D721Med (cell line): ENCODE measurements around the gene SYNE1.

Experiments used
- DNase-seq: peaks from one replicate; pipeline ENCODE4 v3.0.0; 2011; ENCODE audit warnings: low spot score; ENCODE audit not compliant: insufficient read length
- FAIRE-seq: peaks from 2 replicates; lab custom pipeline; 2011; peaks lifted over from hg19 to GRCh38; lab: Jason Lieb, UNC
- TF ChIP-seq, protein P1 (sequence below): IDR thresholded peaks from 2 replicates; pipeline ENCODE4 v1.5.1; 2012; ENCODE audit warnings: mild to moderate bottlenecking, control low read depth; ENCODE audit not compliant: insufficient read depth; ENCODE audit errors: missing control alignments

The SYNE1 gene

DNA sequence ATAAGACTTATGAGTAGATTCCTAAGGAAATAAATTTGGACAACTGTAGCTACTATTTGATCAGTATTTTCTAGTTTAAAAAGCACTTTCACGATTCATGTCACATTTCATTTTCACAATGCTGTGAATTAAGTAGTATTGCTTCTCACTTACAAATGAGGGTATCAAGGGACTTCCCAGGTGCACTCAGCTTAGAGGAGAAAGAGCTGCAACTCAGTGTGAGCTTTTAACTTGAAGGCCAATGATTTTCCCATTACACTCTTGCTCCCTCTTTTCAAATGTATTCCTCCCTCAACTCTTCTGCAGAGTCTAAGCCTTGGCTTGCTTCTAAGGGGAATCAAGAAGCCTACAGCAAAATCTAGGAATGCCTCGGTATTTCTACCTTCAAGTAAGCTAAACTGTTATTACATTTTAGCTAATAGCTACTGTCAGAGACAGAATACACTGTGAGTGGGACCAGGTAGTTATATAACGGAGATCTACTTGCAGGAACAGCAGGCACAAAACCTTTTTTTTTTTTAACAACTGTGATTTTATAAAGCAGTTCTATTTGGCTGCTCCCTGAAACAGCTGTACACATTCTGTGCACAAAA lies 339.0 kb downstream of the SYNE1 start:
- DNase-seq (no peak), FAIRE-seq (no peak)
- TF ChIP-seq, protein P1, sequence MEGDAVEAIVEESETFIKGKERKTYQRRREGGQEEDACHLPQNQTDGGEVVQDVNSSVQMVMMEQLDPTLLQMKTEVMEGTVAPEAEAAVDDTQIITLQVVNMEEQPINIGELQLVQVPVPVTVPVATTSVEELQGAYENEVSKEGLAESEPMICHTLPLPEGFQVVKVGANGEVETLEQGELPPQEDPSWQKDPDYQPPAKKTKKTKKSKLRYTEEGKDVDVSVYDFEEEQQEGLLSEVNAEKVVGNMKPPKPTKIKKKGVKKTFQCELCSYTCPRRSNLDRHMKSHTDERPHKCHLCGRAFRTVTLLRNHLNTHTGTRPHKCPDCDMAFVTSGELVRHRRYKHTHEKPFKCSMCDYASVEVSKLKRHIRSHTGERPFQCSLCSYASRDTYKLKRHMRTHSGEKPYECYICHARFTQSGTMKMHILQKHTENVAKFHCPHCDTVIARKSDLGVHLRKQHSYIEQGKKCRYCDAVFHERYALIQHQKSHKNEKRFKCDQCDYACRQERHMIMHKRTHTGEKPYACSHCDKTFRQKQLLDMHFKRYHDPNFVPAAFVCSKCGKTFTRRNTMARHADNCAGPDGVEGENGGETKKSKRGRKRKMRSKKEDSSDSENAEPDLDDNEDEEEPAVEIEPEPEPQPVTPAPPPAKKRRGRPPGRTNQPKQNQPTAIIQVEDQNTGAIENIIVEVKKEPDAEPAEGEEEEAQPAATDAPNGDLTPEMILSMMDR, result no peak

DNA sequence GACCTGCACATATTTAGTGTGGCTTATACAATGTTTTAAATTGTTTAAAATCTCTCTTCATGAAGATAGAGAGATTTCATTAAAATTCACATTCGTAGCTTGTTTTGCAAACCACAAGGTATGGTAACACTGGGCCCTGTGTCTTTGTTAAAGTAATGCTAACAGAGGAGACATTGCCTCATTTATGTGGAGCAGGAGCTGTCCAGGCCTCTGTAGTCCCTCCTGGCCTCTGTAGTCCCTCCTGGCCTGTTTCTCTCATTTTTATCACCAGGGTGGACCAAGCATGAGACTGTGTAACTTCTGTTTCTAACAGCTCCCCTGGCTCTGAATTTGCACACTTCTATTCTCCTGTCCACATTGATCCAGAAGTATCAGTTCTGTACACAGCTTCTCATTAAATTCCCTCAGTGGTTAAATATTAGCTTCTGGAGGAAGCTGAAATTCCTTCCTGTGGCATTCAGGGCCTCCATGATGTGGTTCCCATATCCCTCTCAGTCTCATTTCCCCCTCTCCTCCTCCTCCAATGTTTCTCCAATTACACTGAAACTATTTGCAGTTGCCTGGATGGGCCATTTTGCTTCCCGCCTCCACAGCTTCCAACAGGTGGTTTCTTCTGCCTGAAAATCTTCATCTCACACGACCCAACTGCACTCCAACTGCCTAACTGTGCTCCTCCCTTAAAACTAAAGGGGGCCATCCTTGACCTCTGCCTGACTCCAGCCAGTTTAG lies 340.4 kb downstream of the SYNE1 start:
- TF ChIP-seq, protein P1, result no peak
- FAIRE-seq, result no peak
- no peak for DNase-seq

DNA sequence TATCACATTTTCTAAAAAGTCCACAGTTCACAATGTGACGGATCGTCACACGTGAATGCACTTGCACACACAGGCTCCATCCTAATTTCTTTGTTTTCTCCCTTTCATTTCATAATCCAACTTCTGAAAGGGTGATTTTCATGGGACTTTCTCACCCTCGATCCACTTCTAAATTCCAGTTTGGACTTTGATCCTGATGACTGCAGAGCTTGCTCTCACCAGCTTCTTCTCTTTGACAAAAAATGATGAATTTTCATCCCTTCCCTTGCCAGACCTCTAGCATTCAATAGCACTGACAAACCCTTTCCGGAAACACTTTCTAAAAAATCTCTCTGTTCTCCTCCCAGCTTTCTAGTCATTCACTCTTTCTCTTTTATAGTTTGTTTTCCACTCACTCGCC lies 341.2 kb downstream of the SYNE1 start:
- TF ChIP-seq, protein P1, result no peak
- DNase-seq (no peak), FAIRE-seq (no peak)

DNA sequence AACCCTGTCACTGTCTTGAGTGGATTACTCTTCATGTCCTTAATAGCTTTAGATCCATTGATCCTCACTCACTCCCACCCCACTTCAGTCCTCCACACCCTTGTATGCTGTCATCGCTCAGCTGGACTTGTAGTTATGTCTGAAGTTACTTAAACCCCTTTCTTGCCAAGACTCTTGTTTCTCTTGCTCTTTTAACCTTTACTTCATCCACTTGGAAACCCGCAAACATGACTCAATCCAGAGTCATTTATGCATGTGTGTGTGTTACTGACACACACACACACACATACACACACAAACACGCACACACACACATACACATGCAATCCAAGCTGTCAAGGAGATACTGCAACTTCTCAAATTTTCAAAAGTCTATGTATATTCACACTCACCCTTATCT lies 341.8 kb downstream of the SYNE1 start:
- DNase-seq, result no peak
- FAIRE-seq, result no peak
- TF ChIP-seq, protein P1, result no peak

DNA sequence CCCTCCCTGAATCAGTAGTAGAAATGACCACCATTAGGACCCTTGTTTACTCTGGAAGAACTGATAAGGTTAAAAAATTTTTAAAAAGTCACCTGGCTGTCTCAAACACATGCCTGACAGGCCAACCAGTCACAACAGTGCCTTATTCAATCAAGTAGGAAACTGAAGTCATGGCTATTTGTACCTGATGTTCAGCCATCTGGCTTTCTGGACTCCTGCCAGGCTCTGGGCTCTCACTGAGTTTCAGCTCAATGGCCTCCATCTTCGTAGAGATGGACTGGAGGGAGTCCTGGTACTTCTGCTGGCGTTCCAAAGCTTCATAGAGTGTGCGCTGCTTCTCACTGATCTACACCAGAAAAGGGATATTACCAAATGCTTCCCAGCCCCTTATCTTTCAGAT lies 343.8 kb downstream of the SYNE1 start:
- no peak for FAIRE-seq
- DNase-seq, result no peak
- TF ChIP-seq, protein P1, result no peak

DNA sequence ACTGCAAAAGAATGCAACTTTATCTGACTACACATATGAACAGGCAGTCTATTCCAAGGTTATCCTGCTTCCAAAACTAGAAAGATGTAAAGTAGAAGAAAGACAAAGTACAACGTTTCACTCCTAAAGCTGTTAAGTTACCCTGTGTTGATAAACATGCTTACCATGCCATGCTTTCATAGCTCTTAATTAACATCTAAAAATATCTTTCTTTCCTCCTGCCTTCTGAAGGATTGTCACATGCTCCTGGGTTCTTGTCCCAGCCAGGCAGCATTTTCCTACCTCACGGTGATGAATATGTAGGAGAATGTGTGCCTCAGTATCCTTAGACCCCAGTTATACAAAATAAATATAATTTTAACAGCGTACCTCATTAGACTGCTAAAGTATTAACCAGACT lies 344.6 kb downstream of the SYNE1 start:
- TF ChIP-seq, protein P1, result no peak
- FAIRE-seq, result no peak
- no peak for DNase-seq

DNA sequence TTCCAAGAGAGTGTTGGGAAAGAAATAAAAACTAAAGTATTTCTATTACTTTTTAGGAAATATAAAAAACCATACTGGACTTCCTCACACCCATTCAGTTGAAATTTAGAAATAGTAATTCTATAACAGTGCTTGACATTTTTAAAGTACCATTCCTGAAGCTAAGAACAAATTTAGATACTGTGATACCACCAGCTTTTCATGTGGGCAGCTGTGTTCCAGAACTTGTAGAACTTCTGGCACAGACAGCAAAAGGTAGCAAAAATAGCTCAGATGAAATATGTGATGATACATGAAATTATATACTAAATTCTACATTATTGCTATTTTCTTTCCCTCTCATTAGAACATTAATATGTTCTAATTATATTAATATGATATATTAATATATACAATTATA lies 346.5 kb downstream of the SYNE1 start:
- FAIRE-seq, result no peak
- TF ChIP-seq, protein P1, result no peak

More for the DNA sequence above, 346.5 kb downstream of the SYNE1 start:
- DNase-seq, result no peak
